GM19023 (cell line): ENCODE measurements around the gene CUBN.

Source experiments
- ATAC-seq: cut with Tn5 transposase; IDR thresholded peaks from one replicate; pipeline ENCODE4 v1.9.1; 2021; ENCODE audit warnings: mild to moderate bottlenecking, moderate library complexity; ENCODE audit not compliant: unreplicated experiment

CUBN gene

DNA sequence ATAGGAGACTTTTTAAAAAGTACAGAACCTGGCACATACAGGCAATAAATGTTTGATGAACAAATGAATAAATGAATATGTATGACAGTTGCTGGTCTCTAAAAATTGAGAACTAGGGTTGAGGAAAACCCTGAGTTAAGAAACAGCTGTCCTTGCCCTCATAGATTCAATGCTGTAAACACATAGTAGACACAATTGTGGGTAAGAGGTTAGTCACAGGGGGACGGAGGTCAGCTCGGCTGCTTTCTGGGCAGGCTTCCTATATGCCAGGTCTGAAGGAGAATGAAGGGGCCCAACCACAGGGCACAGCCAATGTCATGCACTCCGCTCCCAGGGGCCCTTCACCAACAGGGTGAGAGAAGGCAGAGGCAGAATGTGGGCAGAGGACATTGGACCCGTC lies 169.1 kb downstream of the CUBN start:
- no peak for ATAC-seq

DNA sequence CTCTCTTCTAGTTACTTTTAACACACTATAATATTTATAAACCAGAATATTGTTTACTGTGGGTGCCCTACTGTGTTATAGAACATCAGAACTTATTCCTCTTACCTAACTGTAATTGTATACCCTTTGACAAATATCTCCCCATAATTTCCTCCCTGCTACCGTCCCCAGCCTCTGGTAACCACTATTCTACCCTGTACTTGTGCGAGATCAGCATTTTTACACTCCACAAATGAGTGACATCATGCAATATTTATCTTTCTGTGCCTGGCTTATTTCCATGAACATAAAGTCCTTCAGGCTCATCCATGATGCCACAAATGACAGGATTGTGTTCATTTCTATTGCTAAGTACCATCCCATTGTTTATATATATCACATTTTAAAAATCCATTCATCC lies 172.6 kb downstream of the CUBN start:
- no peak for ATAC-seq

DNA sequence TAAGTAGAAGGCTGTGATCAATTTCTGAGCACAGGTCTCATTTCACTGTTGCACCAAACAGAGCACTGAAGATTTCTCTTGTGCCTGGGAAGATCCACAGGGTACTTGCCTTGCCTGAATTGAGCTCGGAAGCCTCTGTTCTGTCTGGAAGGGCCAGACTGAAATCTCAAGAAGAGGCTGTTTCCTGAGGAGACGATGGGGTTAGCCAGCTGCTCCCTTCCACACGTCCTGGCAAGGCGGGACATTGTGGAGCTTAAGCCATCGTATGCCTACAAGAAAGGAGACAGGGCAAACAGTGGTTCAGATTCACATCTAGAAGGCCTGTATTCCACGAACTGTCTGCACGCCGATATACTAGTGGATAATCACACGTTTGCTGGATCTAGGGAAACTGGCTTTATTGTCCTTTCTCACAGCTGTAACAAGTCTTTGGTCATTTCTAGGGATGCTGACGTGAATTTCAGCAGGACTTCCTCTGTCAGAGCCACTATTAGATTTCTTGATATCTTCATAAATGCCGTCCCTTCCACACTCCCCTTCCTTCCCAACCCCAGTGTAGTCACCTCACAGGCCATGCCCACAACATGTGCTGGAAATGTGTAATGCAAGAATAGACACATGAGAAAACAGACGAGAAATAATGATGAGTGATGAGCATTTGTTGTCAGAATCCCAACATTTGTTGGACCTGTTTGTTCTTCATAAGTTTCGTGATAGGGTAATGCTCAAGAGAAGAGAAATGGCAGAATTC lies 175.2 kb downstream of the CUBN start:
- no peak for ATAC-seq

- ATAC-seq: no peak
These were observed 176.3 kb downstream of the CUBN start for GRCh38 chr10:16953270-16953669.

GRCh38 chr10:16952610-16953009 lies 177.0 kb downstream of the CUBN start:
- no peak for ATAC-seq

- ATAC-seq: no peak
These were observed 177.5 kb downstream of the CUBN start for GRCh38 chr10:16952080-16952479.

DNA sequence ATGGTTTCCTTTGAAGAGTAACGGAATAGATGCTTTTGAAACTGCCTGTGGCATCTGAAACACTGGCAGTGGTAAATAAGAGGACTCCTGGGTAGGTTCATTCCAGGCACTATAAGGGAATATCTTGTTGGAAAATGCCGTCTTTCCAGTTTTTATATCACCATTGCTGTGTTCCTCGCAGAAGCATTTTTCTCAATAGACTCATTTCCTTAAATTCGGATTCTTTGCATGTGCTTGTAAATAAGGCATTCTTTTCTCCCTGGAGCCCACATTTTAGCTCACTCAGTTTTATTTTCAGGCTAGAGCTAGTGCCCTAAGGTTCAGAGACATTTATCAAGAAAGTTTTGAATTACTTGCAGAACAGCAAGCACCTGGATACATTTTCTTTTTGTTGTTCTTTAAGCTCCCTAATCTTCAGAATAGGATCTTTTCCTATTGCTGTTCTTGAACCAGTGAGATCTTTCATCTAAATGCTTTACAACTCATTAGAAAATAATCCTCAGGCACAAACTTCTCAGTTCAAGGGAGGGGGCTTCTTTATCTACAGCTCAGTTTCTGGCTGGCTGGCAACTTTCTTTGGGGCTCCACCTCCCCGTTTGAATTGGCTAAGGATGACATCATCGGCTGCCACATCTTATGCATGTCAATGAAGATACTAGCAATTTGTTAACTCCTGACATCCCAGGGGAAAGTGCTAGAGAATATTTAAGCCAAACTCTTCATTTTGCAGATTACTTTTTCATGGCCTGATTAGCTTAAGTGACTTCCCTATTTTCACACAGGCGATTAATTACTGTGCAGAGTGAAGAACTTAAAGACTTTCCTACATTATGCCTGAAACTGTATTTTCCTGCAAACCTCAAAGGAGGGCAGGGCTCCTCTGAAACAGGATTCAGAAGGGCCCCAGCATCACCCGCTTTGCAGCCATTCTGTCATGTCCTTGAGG lies 178.7 kb downstream of the CUBN start:
- ATAC-seq: no peak

DNA sequence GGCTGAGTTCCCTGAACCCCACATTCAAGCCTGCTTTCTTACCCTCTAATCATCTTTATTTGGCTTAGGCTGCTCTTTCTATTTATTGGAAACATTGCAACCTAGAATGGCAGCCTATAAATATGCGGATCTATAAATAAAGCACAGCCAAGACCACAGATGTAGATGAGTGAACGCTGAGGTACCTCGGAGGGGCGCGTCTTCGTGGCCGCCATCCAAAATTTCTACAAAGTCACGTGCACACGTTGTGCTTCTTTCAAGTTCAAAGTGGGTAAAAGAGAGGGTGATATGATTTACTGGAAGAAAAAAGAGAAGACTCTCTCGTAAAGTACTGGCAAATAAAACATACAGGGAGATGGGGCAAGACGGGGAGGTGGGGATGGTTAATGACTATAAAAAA lies 179.8 kb downstream of the CUBN start:
- ATAC-seq: no peak

- no peak for ATAC-seq
These were observed 181.2 kb downstream of the CUBN start for GRCh38 chr10:16948361-16948760.

DNA sequence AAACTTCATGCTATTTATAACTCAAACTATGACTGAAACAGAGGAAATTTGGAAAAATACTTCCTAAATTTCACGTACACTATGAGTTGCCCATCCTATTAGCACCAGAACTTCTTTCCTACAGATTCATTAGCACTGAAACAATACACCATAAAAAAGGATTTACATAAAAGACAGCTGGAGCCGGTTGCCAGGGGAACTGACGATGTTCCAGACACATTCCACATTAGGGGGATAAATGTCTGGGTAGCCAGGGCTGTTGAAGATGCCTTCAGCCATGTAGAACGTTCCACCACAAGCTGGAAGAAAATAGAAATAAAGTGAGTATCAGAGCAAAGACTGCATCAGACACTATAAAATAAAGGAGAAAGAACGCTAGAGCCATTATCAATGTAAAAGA lies 182.5 kb downstream of the CUBN start:
- ATAC-seq: no peak

GRCh38 chr10:16945593-16945992 lies 184.0 kb downstream of the CUBN start:
- ATAC-seq: no peak

GRCh38 chr10:16944986-16945385 lies 184.6 kb downstream of the CUBN start:
- ATAC-seq: no peak

- ATAC-seq: no peak
These were observed 185.2 kb downstream of the CUBN start for GRCh38 chr10:16944402-16944801.

GRCh38 chr10:16943295-16944285 lies 186.0 kb downstream of the CUBN start:
- no peak for ATAC-seq

- ATAC-seq: no peak
These were observed 187.1 kb downstream of the CUBN start for GRCh38 chr10:16942381-16943078.

- ATAC-seq: no peak
These were observed 187.7 kb downstream of the CUBN start for GRCh38 chr10:16941870-16942269.

DNA sequence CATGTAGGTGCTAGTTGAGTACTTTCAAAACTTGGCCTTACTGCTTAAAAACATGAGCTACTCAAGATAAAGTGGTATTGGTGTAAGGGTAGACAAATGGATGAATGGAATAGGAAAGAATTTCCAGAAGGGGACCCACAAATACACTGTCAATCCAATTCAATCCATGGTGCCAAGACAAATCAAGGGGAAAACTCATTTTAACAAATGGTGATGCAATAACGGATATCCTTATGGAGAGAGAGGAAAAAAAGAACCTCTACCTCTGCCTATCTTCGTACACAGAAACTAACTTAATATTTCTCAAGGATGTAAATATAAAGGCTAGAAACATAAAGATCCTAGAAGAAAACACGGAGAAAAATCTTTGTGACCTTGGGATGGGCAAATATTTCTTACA lies 188.5 kb downstream of the CUBN start:
- ATAC-seq: no peak

DNA sequence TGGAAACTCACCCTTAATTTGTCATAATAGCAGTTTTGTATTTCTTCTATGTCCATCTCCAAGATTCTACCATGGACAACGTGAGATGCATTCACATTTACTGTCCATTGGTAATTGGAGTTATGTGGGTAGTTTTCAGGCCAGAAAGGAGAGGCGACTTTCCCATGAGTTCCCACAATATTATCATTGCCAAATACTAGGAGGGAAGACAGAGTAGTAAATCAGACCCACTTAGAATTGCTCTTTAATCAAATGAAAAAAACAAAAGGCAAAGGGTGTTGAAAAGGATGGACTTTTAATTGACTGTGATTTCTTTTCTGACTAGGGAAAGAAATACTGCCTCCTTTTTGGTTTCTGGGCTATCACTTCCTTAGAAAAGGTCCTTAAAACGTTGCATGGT lies 190.7 kb downstream of the CUBN start:
- no peak for ATAC-seq

DNA sequence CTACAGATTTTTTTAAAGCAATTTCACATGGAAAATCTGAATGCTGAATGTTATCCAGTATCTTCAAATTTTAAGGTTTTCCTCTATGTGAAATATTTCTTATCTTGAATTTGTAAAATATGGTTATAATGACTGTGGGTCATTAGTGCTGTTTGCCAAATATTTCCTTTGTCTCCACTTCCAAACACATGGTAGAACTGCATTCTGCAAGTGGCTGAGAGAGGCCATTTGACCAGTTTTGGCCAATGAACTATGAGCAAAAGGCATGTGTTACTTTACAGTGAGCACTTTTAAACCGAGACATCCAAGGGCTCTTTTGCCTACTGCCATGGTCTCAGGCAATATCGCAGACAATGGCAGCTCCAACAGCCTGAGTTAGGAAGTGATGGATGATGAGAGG lies 195.2 kb downstream of the CUBN start:
- no peak for ATAC-seq

DNA sequence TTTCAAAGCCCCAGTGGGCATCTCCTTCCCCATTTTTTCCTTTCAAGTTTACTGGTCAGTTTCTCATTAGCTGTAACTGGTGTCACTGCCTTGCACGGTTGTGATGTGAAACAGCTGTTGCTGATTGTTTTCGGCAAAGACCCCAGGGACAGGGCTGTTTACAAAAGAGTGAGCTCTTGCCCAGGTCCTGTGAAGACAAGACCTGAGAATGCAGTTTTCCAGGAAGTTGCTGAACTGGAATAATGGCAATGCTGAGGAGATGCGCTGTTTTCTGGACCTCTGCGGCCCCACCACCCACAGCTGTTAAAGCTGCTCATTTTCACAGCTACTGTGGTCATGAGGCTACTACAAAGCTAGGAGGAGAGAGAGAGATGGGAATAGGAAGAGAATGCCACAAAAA lies 195.8 kb downstream of the CUBN start:
- ATAC-seq: no peak
